Type B pancreatic cell (in vitro differentiated cells): ENCODE measurements around the gene CYP20A1. TPM values are rescaled to one million over a fixed set of nuclear protein-coding genes. Genes with fewer than 3 reads are reported as not detected.

ENCODE experiments used
- DNase-seq: peaks from one replicate; pipeline ENCODE4 v3.0.0; 2021; ENCODE audit warnings: mixed read lengths; ENCODE audit not compliant: unreplicated experiment; ENCODE audit errors: extremely low spot score
- H3K27ac Mint-ChIP-seq: 2 replicates; pipeline ENCODE4 v1.8.0; 2021; ENCODE audit warnings: mild to moderate bottlenecking, mixed read lengths
- H3K27me3 Mint-ChIP-seq: 2 replicates; pipeline ENCODE4 v1.8.0; 2021; ENCODE audit warnings: mixed read lengths
- H3K36me3 Mint-ChIP-seq: 2 replicates; pipeline ENCODE4 v1.8.0; 2021; ENCODE audit warnings: mixed read lengths
- H3K4me1 Mint-ChIP-seq: one replicate; pipeline ENCODE4 v1.8.0; 2021; ENCODE audit warnings: mixed read lengths; ENCODE audit not compliant: unreplicated experiment
- H3K4me3 Mint-ChIP-seq: 2 replicates; pipeline ENCODE4 v1.8.0; 2021; ENCODE audit warnings: mild to moderate bottlenecking, mixed read lengths
- H3K9me3 Mint-ChIP-seq: 2 replicates; pipeline ENCODE4 v1.8.0; 2021; ENCODE audit warnings: mixed read lengths
- CTCF ChIP-seq: fragments of 200-600 bp; sonication (generic); conservative IDR thresholded peaks from 2 replicates; pipeline ENCODE4 v1.5.0; 2021; ENCODE audit warnings: antibody characterized with exemption, mild to moderate bottlenecking
- total RNA-seq: library from RNA; stranded (reverse); gene quantifications from 2 replicates; pipeline ENCODE4 v1.2.1, GENCODE V29; 2021; ENCODE audit warnings: low replicate concordance

Gene CYP20A1
- total RNA-seq, 1 donor from 2014 or later = 24.4 TPM

GRCh38 chr2:203346612-203347011 lies 107.8 kb downstream of the CYP20A1 start:
- Mint-ChIP-seq H3K27me3 (no peaks in the 10 kb centered on the region), H3K36me3 (peaks cover 24% of the 10 kb centered on the region), H3K4me3 (no peak overlapping the region), H3K27ac (no peak overlapping the region), H3K4me1 (peaks cover 4% of the 10 kb centered on the region), H3K9me3 (no peaks in the 10 kb centered on the region)
- no peak for DNase-seq
- no peak for TF ChIP-seq CTCF

- no peak for DNase-seq
- TF ChIP-seq CTCF = no peak
- Mint-ChIP-seq H3K27me3 (no peaks in the 10 kb centered on the region), H3K4me1 (peaks cover 4% of the 10 kb centered on the region), H3K9me3 (no peaks in the 10 kb centered on the region), H3K36me3 (peaks cover 24% of the 10 kb centered on the region), H3K27ac (no peak overlapping the region), H3K4me3 (no peak overlapping the region)
Observed at GRCh38 chr2:203347375-203347774, 108.6 kb downstream of the CYP20A1 start.

- DNase-seq = no peak
- H3K4me1 Mint-ChIP-seq = peaks cover 3% of the 10 kb centered on the region
- H3K36me3 Mint-ChIP-seq = peaks cover 9% of the 10 kb centered on the region
- H3K27ac Mint-ChIP-seq = no peak overlapping the region
- H3K27me3 Mint-ChIP-seq = no peaks in the 10 kb centered on the region
- no peak overlapping the region for H3K4me3 Mint-ChIP-seq
- no peak for TF ChIP-seq CTCF
- no peaks in the 10 kb centered on the region for H3K9me3 Mint-ChIP-seq
Observed at GRCh38 chr2:203352604-203353255, 113.9 kb downstream of the CYP20A1 start.

GRCh38 chr2:203354966-203355365 lies 116.1 kb downstream of the CYP20A1 start:
- H3K27me3 Mint-ChIP-seq = no peaks in the 10 kb centered on the region
- peaks cover 5% of the 10 kb centered on the region for H3K9me3 Mint-ChIP-seq
- H3K4me3 Mint-ChIP-seq = no peak overlapping the region
- peaks cover 18% of the 10 kb centered on the region for H3K36me3 Mint-ChIP-seq
- no peak overlapping the region for H3K27ac Mint-ChIP-seq
- DNase-seq = no peak
- peaks cover 3% of the 10 kb centered on the region for H3K4me1 Mint-ChIP-seq
- TF ChIP-seq CTCF = no peak

Other genes starting within 250 kb of the CYP20A1 start
- gene NBEAL1, start 224.1 kb upstream of the CYP20A1 start, total RNA-seq = 28.5 and 41.2 TPM in 2 replicates
- gene ABI2, start 89.4 kb downstream of the CYP20A1 start, total RNA-seq = 47.8 and 94.6 TPM in 2 replicates